Measurements from ENCODE around the gene CBX5.
A peak's percentile ranks its signal among the peaks of the same experiment; 100 is the strongest.
"Not testable (repeated sequence)": the region's sequence is repeated elsewhere in the genome, so short reads cannot be mapped to it uniquely, and the experiment has no call there.

The CBX5 gene

GRCh38 chr12:54195737-54196347, 84.1 kb downstream of the CBX5 start:
- DNase-seq = no peak

GRCh38 chr12:54195080-54195736, 84.7 kb downstream of the CBX5 start:
- no peak for DNase-seq

GRCh38 chr12:54194611-54195010, 85.3 kb downstream of the CBX5 start:
- not testable (repeated sequence) for DNase-seq

GRCh38 chr12:54193434-54193833, 86.5 kb downstream of the CBX5 start:
- no peak for DNase-seq

GRCh38 chr12:54191550-54192022, 88.3 kb downstream of the CBX5 start:
- peak; percentile 60 for DNase-seq

GRCh38 chr12:54191126-54191525, 88.8 kb downstream of the CBX5 start:
- no peak for DNase-seq

GRCh38 chr12:54189198-54189539, 90.8 kb downstream of the CBX5 start:
- no peak for DNase-seq

GRCh38 chr12:54187075-54187474, 92.8 kb downstream of the CBX5 start:
- no peak for DNase-seq

- DNase-seq = no peak
These were observed 94.0 kb downstream of the CBX5 start for GRCh38 chr12:54185919-54186318.

- not testable (repeated sequence) for DNase-seq
These were observed 94.6 kb downstream of the CBX5 start for GRCh38 chr12:54185297-54185696.

GRCh38 chr12:54184024-54184805, 95.7 kb downstream of the CBX5 start:
- DNase-seq = no peak

- no peak for DNase-seq
These were observed 96.9 kb downstream of the CBX5 start for GRCh38 chr12:54182981-54183380.

GRCh38 chr12:54182086-54182485, 97.8 kb downstream of the CBX5 start:
- DNase-seq = no peak

Measured in NCI-H2029 (cell line).